HepG2 (cell line): ENCODE data around the gene MAFF.

Source experiments
- SIN3A ChIP-seq: IDR thresholded peaks from 2 replicates; pipeline ENCODE4 v1.6.1; 2011; ENCODE audit warnings: low read depth, mild to moderate bottlenecking, control low read depth, low read length, borderline replicate concordance
- SYNCRIP ChIP-seq: fragments of 200-400 bp; formaldehyde crosslinking; IDR thresholded peaks from 2 replicates; pipeline ENCODE4 v1.6.1; 2018; ENCODE audit warnings: mild to moderate bottlenecking, low read depth, low read length; ENCODE audit not compliant: insufficient read depth
- ZNF12 ChIP-seq: sonication (generic); formaldehyde crosslinking; IDR thresholded peaks from 2 replicates; pipeline ENCODE4 v1.5.0; 2020; ENCODE audit warnings: missing genetic modification reagents
- ZNF431 ChIP-seq: sonication (generic); formaldehyde crosslinking; IDR thresholded peaks from 2 replicates; pipeline ENCODE4 v1.9.0; 2022; ENCODE audit warnings: missing genetic modification reagents, low read depth, mild to moderate bottlenecking, borderline replicate concordance

- TF ChIP-seq ZNF12 (CRISPR knock-in tag) (no peak), SIN3A (no peak), ZNF431 (CRISPR knock-in tag) (no peak), SYNCRIP (no peak)
Measured at GRCh38 chr22:38255697-38256096, 53.9 kb downstream of the MAFF start.
